Measurements from ENCODE around the gene SAMD4B. TPM values are rescaled to one million over a fixed set of nuclear protein-coding genes. Genes with fewer than 3 reads are reported as not detected.

The SAMD4B gene
- total and polyA plus RNA-seq, 9 of the 15 experiments (the other 6 are each of a cell fraction or from before 2014, with no cell fraction given), result 3.4 to 90.5 (median 38.0) TPM

GRCh38 chr19:39410017-39410830, 68.0 kb downstream of the SAMD4B start (continued):
- TF ChIP-seq SNAPC5 (CRISPR knock-in tag; IDR thresholded peaks at IDR 0.05) (no peak), MAFK (IDR thresholded peaks at IDR 0.05; ENCODE audit: low read length) (no peak), SMARCC2 (IDR thresholded peaks at IDR 0.05; ENCODE audit: low read depth) (no peak), PHB2 (IDR thresholded peaks at IDR 0.05; ENCODE audit: low read depth) (peak; percentile 70; the same call in 1 of the 2 replicates), BRD9 (IDR thresholded peaks at IDR 0.05; ENCODE audit: low read depth, partially characterized antibody) (peak; percentile 85), ZNF24 (IDR thresholded peaks at IDR 0.05) (no peak), ATF7 (IDR thresholded peaks at IDR 0.05) (no peak), ARID1B (IDR thresholded peaks at IDR 0.05) (peak; percentile 76), ZC3H8 (IDR thresholded peaks at IDR 0.05) (no peak), KDM4B (IDR thresholded peaks at IDR 0.05; ENCODE audit: borderline replicate concordance in 2 of 2, low read depth in 1 of 2) (0 out of 4 replicates have a peak, but pooled peaks of 1 of the 2 experiments have one; percentile 25), GTF2A2 (tag; IDR thresholded peaks at IDR 0.05) (no peak), ZNF507 (tag; conservative IDR thresholded peaks at IDR 0.05) (no peak), NR3C1 (CRISPR knock-in tag; IDR thresholded peaks at IDR 0.05) (no peak), DEAF1 (CRISPR knock-in tag; IDR thresholded peaks at IDR 0.05) (no peak), ZNF77 (CRISPR knock-in tag; IDR thresholded peaks at IDR 0.05) (no peak), CBFA2T2 (conservative IDR thresholded peaks at IDR 0.05) (no peak), EZH2 (IDR thresholded peaks at IDR 0.05; ENCODE audit: borderline replicate concordance, low read depth, low read length) (no peak), GMEB1 (CRISPR knock-in tag; IDR thresholded peaks at IDR 0.05) (no peak), ZNF699 (CRISPR knock-in tag; IDR thresholded peaks at IDR 0.05; ENCODE audit: insufficient replicate concordance) (no peak), ZMIZ1 (IDR thresholded peaks at IDR 0.05; ENCODE audit: low read depth in 2 of 2, low read length in 2 of 2) (no peak), SRSF3 (IDR thresholded peaks at IDR 0.05; ENCODE audit: insufficient read depth, low read length) (0 out of 2 replicates have a peak, but pooled peaks have one; percentile 66), ZNF668 (CRISPR knock-in tag; IDR thresholded peaks at IDR 0.05) (peak; percentile 33; the same call in 1 of the 2 replicates), PCBP2 (IDR thresholded peaks at IDR 0.05; ENCODE audit: low read depth, low read length, poor library complexity, severe bottlenecking) (peak; percentile 78)

Measured in K562 (cell line).